NB4 (cell line): ENCODE results near the gene NR4A2.

Experiments
- CTCF ChIP-seq: IDR thresholded peaks from one replicate; pipeline ENCODE4 v1.5.1; 2012; ENCODE audit warnings: low read depth, low read length
- MAX ChIP-seq: IDR thresholded peaks from 2 replicates; pipeline ENCODE4 v1.6.1; 2011; ENCODE audit warnings: low read depth, low read length
- MYC ChIP-seq: IDR thresholded peaks from 2 replicates; pipeline ENCODE4 v1.6.1; 2011; ENCODE audit warnings: low read depth, low read length
- POLR2A ChIP-seq: IDR thresholded peaks from 2 replicates; pipeline ENCODE4 v1.6.1; 2011; ENCODE audit warnings: mild to moderate bottlenecking; ENCODE audit not compliant: insufficient read length; ENCODE audit errors: extremely low read depth

GRCh38 chr2:156363141-156363540, 30.6 kb upstream of the NR4A2 start:
- TF ChIP-seq CTCF, result no peak
- no peak for TF ChIP-seq MAX
- no peak for TF ChIP-seq POLR2A
- TF ChIP-seq MYC, result no peak
